ENCODE data around the gene LPIN3.

- no peak for TF ChIP-seq CTCF (conservative IDR thresholded peaks at IDR 0.05; ENCODE audit: low read depth, low read length)
- no peak for TF ChIP-seq EZH2phosphoT487 (IDR thresholded peaks at IDR 0.05; ENCODE audit: borderline replicate concordance, low read length)
Measured at GRCh38 chr20:41331731-41332130, 8.9 kb upstream of the LPIN3 start.

All from PC-3 (cell line).